HepG2 (cell line): ENCODE results near the gene GATAD2B. TPM values are rescaled to one million over a fixed set of nuclear protein-coding genes. Genes with fewer than 3 reads are reported as not detected.

ENCODE experiments used
- ATAC-seq: fragments of 200-7000 bp; cut with Tn5 transposase; 3 replicates; pipeline ENCODE4 v1.9.1; 2020; ENCODE audit warnings: mild to moderate bottlenecking, moderate library complexity
- BruUV-seq: library from RNA; stranded (reverse); fragments of 400-500 nt; replicated peaks from 2 replicates; lab custom pipeline; 2021; lab: Mats Ljungman, UMichigan
- CTCF ChIA-PET: fragments of 300-600 bp; formaldehyde crosslinking; extraction: SDS; loops from one replicate; lab custom pipeline; 2021; ENCODE audit warnings: low total read pairs, inconsistent platforms, low intra/inter-chr PET ratio; lab: Yijun Ruan, JAX
- POLR2A ChIA-PET: fragments of 350-600 bp; sonication (Branson Sonifier 250); formaldehyde crosslinking; loops from one replicate; lab custom pipeline; 2020; ENCODE audit warnings: antibody characterized with exemption, inconsistent platforms; lab: Yijun Ruan, JAX
- DNase-seq: peaks from one replicate; pipeline ENCODE4 v3.0.0-alpha.2; 2015; ENCODE audit warnings: low spot score
- FAIRE-seq: peaks from 3 replicates; lab custom pipeline; 2011; peaks lifted over from hg19 to GRCh38; lab: Jason Lieb, UNC
- H2AFZ ChIP-seq: one replicate; pipeline ENCODE4 v1.6.1; 2011; ENCODE audit warnings: low read length, inconsistent platforms
- H3K27ac ChIP-seq: fragments of 300-600 bp; 3 replicates; pipeline ENCODE4 v1.8.0; 2011; ENCODE audit warnings: mixed run types, mild to moderate bottlenecking, mixed read lengths, low read length, inconsistent platforms; ENCODE audit not compliant: insufficient read depth; ENCODE audit errors: extremely low read length
- H3K27me3 ChIP-seq, 2 experiments: fragments of 200-600 bp in 1 of 2; 2 replicates in 1 of 2; 3 replicates in 1 of 2; pipeline versions ENCODE4 v1.6.0 to v1.8.0; 2011; ENCODE audit warnings: low read length in 2 of 2, mild to moderate bottlenecking in 2 of 2, moderate library complexity in 2 of 2, inconsistent platforms in 1 of 2; ENCODE audit not compliant: insufficient read depth in 2 of 2, control insufficient read depth in 1 of 2
- H3K36me3 ChIP-seq, 2 experiments: fragments of 200-600 bp in 1 of 2; replicated peaks in 1 of 2; 2 replicates in 1 of 2; 3 replicates in 1 of 2; pipeline versions ENCODE4 v1.5.1 to v1.8.0; 2011; ENCODE audit warnings: low read length in 2 of 2, inconsistent platforms in 1 of 2; ENCODE audit not compliant: insufficient read depth in 2 of 2, control insufficient read depth in 1 of 2
- H3K4me1 ChIP-seq: 2 replicates; pipeline ENCODE4 v1.5.1; 2012; ENCODE audit warnings: low read length, inconsistent platforms; ENCODE audit not compliant: insufficient read depth
- H3K4me2 ChIP-seq: 2 replicates; pipeline ENCODE4 v1.6.0; 2011; ENCODE audit warnings: low read depth, low read length, inconsistent platforms
- H3K4me3 ChIP-seq, 3 experiments: fragments of 200-600 bp in 1 of 3; sonication (generic), shearing (Covaris generic) in 1 of 3; replicated peaks in 1 of 3; 2 replicates each; pipeline ENCODE4 v1.5.1; 2011 to 2016; ENCODE audit warnings: low read length in 3 of 3, inconsistent platforms in 2 of 3, low read depth in 2 of 3, mild to moderate bottlenecking in 2 of 3, control low read depth in 1 of 3, mixed read lengths in 1 of 3; ENCODE audit not compliant: insufficient read depth in 1 of 3
- H3K79me2 ChIP-seq: one replicate; pipeline ENCODE4 v1.6.1; 2011; ENCODE audit warnings: low read length, inconsistent platforms; ENCODE audit not compliant: insufficient read depth
- H3K9ac ChIP-seq: 2 replicates; pipeline ENCODE4 v1.6.0; 2011; ENCODE audit warnings: mild to moderate bottlenecking, low read depth, low read length, inconsistent platforms; ENCODE audit not compliant: insufficient read depth
- H3K9me3 ChIP-seq: 2 replicates; pipeline ENCODE4 v1.5.1; 2012; ENCODE audit warnings: mild to moderate bottlenecking, low read length
- H4K20me1 ChIP-seq: 2 replicates; pipeline ENCODE4 v1.6.0; 2011; ENCODE audit warnings: inconsistent platforms, mild to moderate bottlenecking, low read length, moderate library complexity; ENCODE audit not compliant: insufficient read depth
- AGO2 ChIP-seq: fragments of 200-400 bp; formaldehyde crosslinking; optimal IDR thresholded peaks from 2 replicates; pipeline ENCODE3; 2017; ENCODE audit warnings: mild to moderate bottlenecking, low read depth, low read length, moderate library complexity
- CBX5 ChIP-seq: sonication (generic); formaldehyde crosslinking; IDR thresholded peaks from 2 replicates; pipeline ENCODE4 v1.4.0; 2020; ENCODE audit warnings: missing genetic modification reagents, borderline replicate concordance
- RBFOX2 ChIP-seq: fragments of 200-400 bp; formaldehyde crosslinking; IDR thresholded peaks from 2 replicates; pipeline ENCODE4 v1.6.1; 2017; ENCODE audit warnings: low read depth, mild to moderate bottlenecking, low read length
- TSC22D2 ChIP-seq: sonication (generic); formaldehyde crosslinking; IDR thresholded peaks from 2 replicates; pipeline ENCODE4 v1.5.1; 2020; ENCODE audit warnings: missing genetic modification reagents, mild to moderate bottlenecking, borderline replicate concordance
- ZBTB20 ChIP-seq: sonication (generic); formaldehyde crosslinking; IDR thresholded peaks from 2 replicates; pipeline ENCODE4 v1.8.1; 2023; ENCODE audit warnings: missing genetic modification reagents, low read depth, mild to moderate bottlenecking, borderline replicate concordance
- ZBTB38 ChIP-seq: sonication (generic); formaldehyde crosslinking; IDR thresholded peaks from 2 replicates; pipeline ENCODE4 v1.5.1; 2020; ENCODE audit warnings: mild to moderate bottlenecking, missing genetic modification reagents
- ZMYM3 ChIP-seq: sonication (generic); formaldehyde crosslinking; IDR thresholded peaks from 2 replicates; pipeline ENCODE4 v1.5.1; 2020; ENCODE audit warnings: mild to moderate bottlenecking, missing genetic modification reagents
- ZNF230 ChIP-seq: sonication (generic); formaldehyde crosslinking; IDR thresholded peaks from 2 replicates; pipeline ENCODE4 v1.4.0; 2020; ENCODE audit warnings: mild to moderate bottlenecking, missing genetic modification reagents
- WGBS: methylation state at CpG from one replicate; pipeline ENCODE4 v1.1.6; 2017; ENCODE audit warnings: low lambda C conversion rate; 5-methylcytosine and 5-hydroxymethylcytosine counted together
- in situ Hi-C: cut with HindIII; loops from 2 replicates; pipeline ENCODE4 v1.10.0; 2017; ENCODE audit warnings: low pct_unique_long_range_greater_than_20kb; ENCODE audit not compliant: extremely low pct_ligation_motif_present
- intact Hi-C: fragments of 100-400 bp; cut with micrococcal nuclease; formaldehyde crosslinking; loops from one replicate; pipeline ENCODE4 v1.10.0; 2022; ENCODE audit not compliant: unreplicated experiment
- polyA plus RNA-seq, 8 experiments: library from polyadenylated mRNA; depleted of rRNA in 3 of 8; stranded (reverse) in 7 of 8; unstranded in 1 of 8; fragments of >200 nt; fragmentation: Illumina TruSeq in 4 of 8; extraction: Trizol in 4 of 8; gene quantifications; 2 replicates each; pipeline versions ENCODE4 v1.2.1 to v1.2.3, GENCODE V29; 2011 to 2016; ENCODE audit warnings: low read depth in 4 of 8, missing spikeins in 1 of 8, mixed read lengths in 1 of 8; ENCODE audit not compliant: insufficient read depth in 1 of 8
- total RNA-seq, 5 experiments: library from RNA; depleted of rRNA; stranded (reverse); fragments of >200 nt; fragmentation: Illumina TruSeq; extraction: Trizol; gene quantifications; 2 replicates each; pipeline ENCODE4 v1.2.3, GENCODE V29; 2016; ENCODE audit warnings: low read depth in 1 of 5
- TF ChIP-seq, protein P1 (sequence below): sonication (generic); formaldehyde crosslinking; IDR thresholded peaks from 2 replicates; pipeline ENCODE4 v1.8.0; 2022; ENCODE audit warnings: mild to moderate bottlenecking, missing genetic modification reagents, moderate library complexity
- TF ChIP-seq, protein P2 (sequence below): sonication (generic); formaldehyde crosslinking; IDR thresholded peaks from 2 replicates; pipeline ENCODE4 v1.5.1; 2020; ENCODE audit warnings: mild to moderate bottlenecking, missing genetic modification reagents, moderate library complexity
- TF ChIP-seq, protein P3 (sequence below): sonication (generic); formaldehyde crosslinking; IDR thresholded peaks from 2 replicates; pipeline ENCODE4 v1.5.1; 2020; ENCODE audit warnings: mild to moderate bottlenecking, moderate library complexity, missing genetic modification reagents
- TF ChIP-seq, protein P4 (sequence below): IDR thresholded peaks from 2 replicates; pipeline ENCODE4 v1.6.1; 2016; ENCODE audit warnings: mild to moderate bottlenecking, missing biosample characterization, missing genetic modification reagents
- TF ChIP-seq, protein P5 (sequence below): sonication (generic); formaldehyde crosslinking; IDR thresholded peaks from 2 replicates; pipeline ENCODE4 v1.4.0; 2020; ENCODE audit warnings: missing genetic modification reagents

Gene GATAD2B
- total and polyA plus RNA-seq, 2 of the 13 experiments (the other 11 are each of a cell fraction or from before 2014, with no cell fraction given), result 3.2 to 5.2 TPM

DNA sequence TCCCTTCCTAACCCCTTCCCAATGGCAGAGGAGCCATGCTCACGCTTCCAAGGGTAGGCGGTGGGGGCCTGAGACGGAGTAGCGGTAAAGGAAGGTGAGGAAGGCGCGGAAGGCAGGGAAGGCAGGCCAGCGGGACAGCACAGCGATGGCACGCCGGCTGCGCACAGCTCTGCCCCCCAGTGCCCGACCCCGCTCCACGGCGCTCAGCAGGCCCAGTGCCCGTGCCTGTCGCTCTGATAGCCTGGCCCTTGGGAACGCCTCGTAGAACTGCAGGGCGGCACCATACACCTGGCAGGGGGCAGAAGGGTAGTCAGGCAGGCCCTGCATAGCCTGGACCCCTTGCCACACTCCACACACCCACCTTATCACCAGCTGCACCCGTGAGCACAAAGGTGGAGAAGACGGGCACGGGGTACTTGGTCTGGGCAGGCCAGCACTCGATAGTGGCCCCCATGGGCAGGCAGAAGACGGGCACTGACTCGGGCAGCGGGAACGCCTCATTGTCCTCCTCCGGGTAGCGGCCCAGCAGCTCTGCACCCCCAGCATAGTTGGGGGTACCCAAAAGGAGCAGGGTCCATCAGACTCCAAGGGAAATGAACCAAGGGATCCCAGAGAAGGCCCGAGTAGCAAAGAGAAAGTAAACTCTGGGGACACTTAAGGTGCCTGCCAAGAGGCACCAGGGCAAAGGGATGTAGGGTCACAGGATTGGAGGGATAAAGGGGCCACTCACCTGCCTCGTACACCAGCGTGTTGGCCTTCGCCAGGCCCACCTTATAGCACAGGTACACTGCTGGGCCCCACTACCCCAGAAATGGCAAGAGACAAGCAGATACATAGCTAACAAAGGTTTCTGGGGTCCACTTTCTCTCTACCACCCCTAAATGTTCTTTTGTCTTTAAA is 19.3 kb upstream of the GATAD2B start:
- ATAC-seq, result no peak
- Histone ChIP-seq H3K4me2 (no peak overlapping the region), H4K20me1 (no peaks in the 10 kb centered on the region), H3K79me2 (peaks cover 11% of the 10 kb centered on the region), H3K4me1 (peaks cover 36% of the 10 kb centered on the region), H3K27me3 (no peaks in the 10 kb centered on the region), H3K9ac (no peak overlapping the region), H3K9me3 (no peaks in the 10 kb centered on the region), H2AFZ (no peak overlapping the region), H3K36me3 (peaks cover 11 to 41% of the 10 kb centered on the region in 2 experiments; a peak in 4 of 5 replicates), H3K4me3 (no peak overlapping the region), H3K27ac (no peak overlapping the region)
- CTCF ChIA-PET, result no interaction called here
- FAIRE-seq, result no peak
- DNase-seq, result no peak
- in situ Hi-C loops, result loop anchor here (10.0 kb wide), 1 partner anchor 117 kb away; no protein-coding TSS in a partner anchor
- POLR2A ChIA-PET, result interaction anchor here (0.5 kb wide), 1 partner anchor 17 kb away, joined by 3 read pairs; no protein-coding TSS in a partner anchor
- WGBS, result 97% methylated on average over 34 of the region's 34 CpGs
- intact Hi-C loops, result no loop called here
- BruUV-seq, result no TSS peak
- TF ChIP-seq, protein P1, sequence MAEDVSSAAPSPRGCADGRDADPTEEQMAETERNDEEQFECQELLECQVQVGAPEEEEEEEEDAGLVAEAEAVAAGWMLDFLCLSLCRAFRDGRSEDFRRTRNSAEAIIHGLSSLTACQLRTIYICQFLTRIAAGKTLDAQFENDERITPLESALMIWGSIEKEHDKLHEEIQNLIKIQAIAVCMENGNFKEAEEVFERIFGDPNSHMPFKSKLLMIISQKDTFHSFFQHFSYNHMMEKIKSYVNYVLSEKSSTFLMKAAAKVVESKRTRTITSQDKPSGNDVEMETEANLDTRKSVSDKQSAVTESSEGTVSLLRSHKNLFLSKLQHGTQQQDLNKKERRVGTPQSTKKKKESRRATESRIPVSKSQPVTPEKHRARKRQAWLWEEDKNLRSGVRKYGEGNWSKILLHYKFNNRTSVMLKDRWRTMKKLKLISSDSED (CRISPR knock-in tag), result no peak
- TF ChIP-seq ZBTB20 (no peak), TSC22D2 (CRISPR knock-in tag) (no peak), AGO2 (peak; percentile 51), ZNF230 (CRISPR knock-in tag) (no peak), ZMYM3 (no peak), CBX5 (CRISPR knock-in tag) (no peak), RBFOX2 (peak; percentile 38; the same call in 1 of the 2 replicates), ZBTB38 (CRISPR knock-in tag) (no peak)
- TF ChIP-seq, protein P2, sequence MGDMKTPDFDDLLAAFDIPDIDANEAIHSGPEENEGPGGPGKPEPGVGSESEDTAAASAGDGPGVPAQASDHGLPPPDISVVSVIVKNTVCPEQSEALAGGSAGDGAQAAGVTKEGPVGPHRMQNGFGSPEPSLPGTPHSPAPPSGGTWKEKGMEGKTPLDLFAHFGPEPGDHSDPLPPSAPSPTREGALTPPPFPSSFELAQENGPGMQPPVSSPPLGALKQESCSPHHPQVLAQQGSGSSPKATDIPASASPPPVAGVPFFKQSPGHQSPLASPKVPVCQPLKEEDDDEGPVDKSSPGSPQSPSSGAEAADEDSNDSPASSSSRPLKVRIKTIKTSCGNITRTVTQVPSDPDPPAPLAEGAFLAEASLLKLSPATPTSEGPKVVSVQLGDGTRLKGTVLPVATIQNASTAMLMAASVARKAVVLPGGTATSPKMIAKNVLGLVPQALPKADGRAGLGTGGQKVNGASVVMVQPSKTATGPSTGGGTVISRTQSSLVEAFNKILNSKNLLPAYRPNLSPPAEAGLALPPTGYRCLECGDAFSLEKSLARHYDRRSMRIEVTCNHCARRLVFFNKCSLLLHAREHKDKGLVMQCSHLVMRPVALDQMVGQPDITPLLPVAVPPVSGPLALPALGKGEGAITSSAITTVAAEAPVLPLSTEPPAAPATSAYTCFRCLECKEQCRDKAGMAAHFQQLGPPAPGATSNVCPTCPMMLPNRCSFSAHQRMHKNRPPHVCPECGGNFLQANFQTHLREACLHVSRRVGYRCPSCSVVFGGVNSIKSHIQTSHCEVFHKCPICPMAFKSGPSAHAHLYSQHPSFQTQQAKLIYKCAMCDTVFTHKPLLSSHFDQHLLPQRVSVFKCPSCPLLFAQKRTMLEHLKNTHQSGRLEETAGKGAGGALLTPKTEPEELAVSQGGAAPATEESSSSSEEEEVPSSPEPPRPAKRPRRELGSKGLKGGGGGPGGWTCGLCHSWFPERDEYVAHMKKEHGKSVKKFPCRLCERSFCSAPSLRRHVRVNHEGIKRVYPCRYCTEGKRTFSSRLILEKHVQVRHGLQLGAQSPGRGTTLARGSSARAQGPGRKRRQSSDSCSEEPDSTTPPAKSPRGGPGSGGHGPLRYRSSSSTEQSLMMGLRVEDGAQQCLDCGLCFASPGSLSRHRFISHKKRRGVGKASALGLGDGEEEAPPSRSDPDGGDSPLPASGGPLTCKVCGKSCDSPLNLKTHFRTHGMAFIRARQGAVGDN (CRISPR knock-in tag), result 0 out of 2 replicates have a peak, but pooled peaks have one; percentile 1
- TF ChIP-seq, protein P3, sequence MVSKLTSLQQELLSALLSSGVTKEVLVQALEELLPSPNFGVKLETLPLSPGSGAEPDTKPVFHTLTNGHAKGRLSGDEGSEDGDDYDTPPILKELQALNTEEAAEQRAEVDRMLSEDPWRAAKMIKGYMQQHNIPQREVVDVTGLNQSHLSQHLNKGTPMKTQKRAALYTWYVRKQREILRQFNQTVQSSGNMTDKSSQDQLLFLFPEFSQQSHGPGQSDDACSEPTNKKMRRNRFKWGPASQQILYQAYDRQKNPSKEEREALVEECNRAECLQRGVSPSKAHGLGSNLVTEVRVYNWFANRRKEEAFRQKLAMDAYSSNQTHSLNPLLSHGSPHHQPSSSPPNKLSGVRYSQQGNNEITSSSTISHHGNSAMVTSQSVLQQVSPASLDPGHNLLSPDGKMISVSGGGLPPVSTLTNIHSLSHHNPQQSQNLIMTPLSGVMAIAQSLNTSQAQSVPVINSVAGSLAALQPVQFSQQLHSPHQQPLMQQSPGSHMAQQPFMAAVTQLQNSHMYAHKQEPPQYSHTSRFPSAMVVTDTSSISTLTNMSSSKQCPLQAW (CRISPR knock-in tag), result no peak
- TF ChIP-seq, protein P4, sequence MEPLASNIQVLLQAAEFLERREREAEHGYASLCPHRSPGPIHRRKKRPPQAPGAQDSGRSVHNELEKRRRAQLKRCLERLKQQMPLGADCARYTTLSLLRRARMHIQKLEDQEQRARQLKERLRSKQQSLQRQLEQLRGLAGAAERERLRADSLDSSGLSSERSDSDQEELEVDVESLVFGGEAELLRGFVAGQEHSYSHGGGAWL, result no peak
- TF ChIP-seq, protein P5, sequence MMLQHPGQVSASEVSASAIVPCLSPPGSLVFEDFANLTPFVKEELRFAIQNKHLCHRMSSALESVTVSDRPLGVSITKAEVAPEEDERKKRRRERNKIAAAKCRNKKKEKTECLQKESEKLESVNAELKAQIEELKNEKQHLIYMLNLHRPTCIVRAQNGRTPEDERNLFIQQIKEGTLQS (CRISPR knock-in tag), result no peak
